ENCODE data around the gene EBF3.

DNA sequence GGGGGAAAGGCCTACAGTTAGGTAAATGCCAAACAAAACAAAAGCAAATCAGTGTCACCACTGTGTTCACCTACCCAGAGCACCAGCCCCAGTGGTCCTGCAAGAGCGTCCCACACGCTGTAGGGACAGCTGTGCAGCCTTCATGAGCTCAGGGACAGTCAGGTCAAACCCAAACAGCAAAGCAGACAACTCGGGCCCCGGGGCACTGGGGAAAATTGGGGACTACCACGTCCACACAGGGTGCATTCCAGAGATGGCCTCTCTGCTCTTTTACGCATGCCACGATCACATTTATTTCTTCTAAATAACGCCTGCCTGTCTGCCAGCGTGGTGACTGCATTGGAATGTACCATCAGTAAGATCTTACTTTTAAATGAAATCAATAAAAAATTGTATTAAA lies 21.7 kb downstream of the EBF3 start:
- TF ChIP-seq EZH2phosphoT487 (IDR thresholded peaks at IDR 0.05; ENCODE audit: low read depth, severe bottlenecking, unreplicated experiment) (no peak), EZH2 (IDR thresholded peaks at IDR 0.05; ENCODE audit: borderline replicate concordance) (no peak)
- TF ChIP-seq, protein P1, sequence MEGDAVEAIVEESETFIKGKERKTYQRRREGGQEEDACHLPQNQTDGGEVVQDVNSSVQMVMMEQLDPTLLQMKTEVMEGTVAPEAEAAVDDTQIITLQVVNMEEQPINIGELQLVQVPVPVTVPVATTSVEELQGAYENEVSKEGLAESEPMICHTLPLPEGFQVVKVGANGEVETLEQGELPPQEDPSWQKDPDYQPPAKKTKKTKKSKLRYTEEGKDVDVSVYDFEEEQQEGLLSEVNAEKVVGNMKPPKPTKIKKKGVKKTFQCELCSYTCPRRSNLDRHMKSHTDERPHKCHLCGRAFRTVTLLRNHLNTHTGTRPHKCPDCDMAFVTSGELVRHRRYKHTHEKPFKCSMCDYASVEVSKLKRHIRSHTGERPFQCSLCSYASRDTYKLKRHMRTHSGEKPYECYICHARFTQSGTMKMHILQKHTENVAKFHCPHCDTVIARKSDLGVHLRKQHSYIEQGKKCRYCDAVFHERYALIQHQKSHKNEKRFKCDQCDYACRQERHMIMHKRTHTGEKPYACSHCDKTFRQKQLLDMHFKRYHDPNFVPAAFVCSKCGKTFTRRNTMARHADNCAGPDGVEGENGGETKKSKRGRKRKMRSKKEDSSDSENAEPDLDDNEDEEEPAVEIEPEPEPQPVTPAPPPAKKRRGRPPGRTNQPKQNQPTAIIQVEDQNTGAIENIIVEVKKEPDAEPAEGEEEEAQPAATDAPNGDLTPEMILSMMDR (IDR thresholded peaks at IDR 0.05; ENCODE audit: poor library complexity) = no peak
